Astrocyte of the cerebellum (primary cell): Measurements from ENCODE around the gene PARVB.
A peak's percentile ranks its signal among the peaks of the same experiment; 100 is the strongest.
"Not testable (repeated sequence)": the region's sequence is repeated elsewhere in the genome, so short reads cannot be mapped to it uniquely, and the experiment has no call there.

ENCODE experiments used
- DNase-seq: peaks from one replicate; pipeline ENCODE4 v3.0.0-alpha.2; 2011; ENCODE audit warnings: low read depth
- H3K4me3 ChIP-seq: 2 replicates; pipeline ENCODE4 v1.5.1; 2011; ENCODE audit warnings: mild to moderate bottlenecking, low read depth, low read length, moderate library complexity
- CTCF ChIP-seq: IDR thresholded peaks from 2 replicates; pipeline ENCODE4 v1.5.1; 2012; ENCODE audit warnings: low read length, low read depth, moderate library complexity, mild to moderate bottlenecking; ENCODE audit errors: missing control alignments
- in situ Hi-C: cut with HindIII; loops from 2 replicates; pipeline ENCODE4 v1.10.0; 2017; ENCODE audit warnings: low sequenced_read_pairs

Gene PARVB

GRCh38 chr22:44055805-44056204 is 31.7 kb downstream of the PARVB start:
- H3K4me3 ChIP-seq, result no peak overlapping the region
- TF ChIP-seq CTCF, result no peak
- in situ Hi-C loops, result no loop called here
- DNase-seq, result no peak

- in situ Hi-C loops, H3K4me3 ChIP-seq, DNase-seq: not testable (repeated sequence)
These were observed 32.5 kb downstream of the PARVB start for GRCh38 chr22:44056649-44057048.

DNA sequence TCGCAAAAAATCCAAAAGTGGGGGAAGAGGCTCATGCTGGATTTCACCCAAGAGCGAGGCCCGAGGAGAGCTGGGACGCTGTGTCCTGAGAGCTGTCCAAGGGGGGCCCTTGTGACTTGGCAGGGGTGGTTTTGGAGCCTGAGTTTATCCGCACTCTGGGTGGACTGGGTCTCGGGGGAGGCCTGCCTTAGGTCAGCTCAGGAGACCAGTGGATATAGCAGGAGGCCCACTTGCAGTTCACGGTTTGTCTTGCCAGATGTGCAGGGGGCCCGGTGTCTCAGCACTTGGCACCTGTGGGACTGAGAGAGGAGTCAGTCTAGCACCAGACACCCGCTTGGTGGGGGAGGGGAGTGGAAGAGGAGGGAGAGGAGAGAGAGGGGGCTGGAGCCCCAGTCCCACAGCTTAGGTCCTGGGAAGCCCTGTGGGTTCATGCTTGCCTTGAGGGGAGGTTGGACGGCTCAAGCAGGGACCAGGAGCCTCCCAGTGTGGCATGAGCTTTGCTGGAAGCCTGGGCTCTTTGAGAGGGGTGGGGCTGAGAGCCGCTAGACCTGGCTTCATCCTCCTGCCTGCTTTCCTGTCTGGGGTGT is 33.4 kb downstream of the PARVB start:
- in situ Hi-C loops, result no loop called here
- no peak overlapping the region for H3K4me3 ChIP-seq
- DNase-seq, result no peak
- no peak for TF ChIP-seq CTCF

DNA sequence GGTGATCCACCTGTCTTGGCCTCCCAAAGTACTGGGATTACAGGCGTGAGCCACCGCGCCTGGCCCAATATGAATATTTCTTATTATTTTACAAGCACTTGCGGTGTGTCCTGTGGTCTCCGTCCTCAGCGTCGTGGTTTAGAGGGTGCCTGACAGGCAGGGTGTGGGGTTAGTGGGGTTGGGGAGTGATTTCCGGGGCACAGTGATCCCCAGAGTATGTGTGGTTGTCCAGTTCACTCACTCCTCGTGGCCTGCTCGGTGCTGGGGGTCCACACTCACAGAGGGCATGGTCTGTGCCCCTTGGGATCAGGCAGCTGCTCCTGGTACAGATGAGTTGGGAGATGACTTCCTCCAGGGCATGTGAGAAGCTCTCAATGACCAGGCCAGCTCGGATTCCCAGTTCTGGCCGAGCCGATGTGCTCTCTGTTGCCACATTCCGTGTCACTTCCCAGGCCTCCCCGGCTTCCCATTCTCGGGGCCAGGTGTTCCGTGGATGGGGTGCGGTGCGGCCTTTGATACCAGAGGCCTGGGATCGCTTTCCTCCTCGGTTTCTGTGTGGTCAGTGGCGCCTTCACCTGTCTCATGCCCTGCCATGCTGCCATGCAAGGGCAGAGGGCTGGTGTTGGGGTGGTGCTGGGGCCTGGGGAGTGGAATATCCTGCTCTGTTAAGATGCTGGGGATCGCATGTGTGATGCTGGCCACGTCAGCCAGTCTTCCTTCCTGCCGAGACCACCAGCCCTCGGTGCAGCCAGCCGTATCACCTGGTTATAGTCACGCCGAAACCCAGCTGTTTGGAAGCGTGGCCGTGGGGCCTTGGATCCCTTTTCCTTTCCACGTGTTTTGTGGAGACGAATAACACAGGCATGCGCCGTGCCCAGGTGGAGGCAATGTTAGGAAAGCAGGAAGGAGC is 39.6 kb downstream of the PARVB start:
- H3K4me3 ChIP-seq, result no peak overlapping the region
- in situ Hi-C loops, result no loop called here
- no peak for DNase-seq
- no peak for TF ChIP-seq CTCF

DNA sequence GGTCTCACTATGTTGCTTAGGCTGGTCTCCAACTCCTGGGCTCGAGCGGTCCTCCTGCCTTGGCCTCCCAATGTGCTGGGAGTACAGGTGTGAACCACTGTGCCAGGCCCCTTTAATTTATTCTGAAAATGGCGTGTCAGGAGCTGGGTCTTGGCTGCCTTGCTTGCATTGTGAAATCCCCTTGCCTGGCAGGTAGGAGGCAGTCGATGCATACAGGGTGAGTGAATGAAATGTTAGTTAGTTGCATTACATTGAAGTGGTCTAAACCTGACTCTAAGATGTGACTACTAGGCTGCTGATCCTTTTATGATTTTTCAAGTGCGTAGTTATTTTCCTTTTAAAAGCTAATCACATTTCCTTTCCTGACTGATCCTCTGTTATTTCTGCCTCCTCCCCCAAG is 42.9 kb downstream of the PARVB start:
- TF ChIP-seq CTCF, result peak; percentile 8
- in situ Hi-C loops, result no loop called here
- no peak for DNase-seq
- H3K4me3 ChIP-seq, result no peak overlapping the region

DNA sequence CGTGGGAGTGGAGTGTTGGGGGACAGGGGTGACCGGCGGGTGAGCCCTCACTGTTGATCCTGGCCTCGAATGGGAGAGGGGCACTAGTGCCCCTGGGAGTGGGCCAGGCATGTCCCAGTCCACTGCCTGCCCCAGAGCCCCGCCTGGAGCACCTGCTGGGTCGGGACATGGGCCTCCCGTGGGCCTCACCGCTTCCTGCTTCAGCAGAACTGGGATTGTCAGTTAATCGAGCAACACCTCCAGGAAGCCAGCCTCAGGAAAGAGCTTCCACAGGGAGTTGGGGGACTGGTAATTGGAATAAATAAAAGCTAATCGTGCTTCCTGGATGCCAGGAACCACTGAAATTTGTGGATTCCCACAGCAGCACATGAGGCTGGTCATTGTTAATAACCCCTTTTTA is 43.8 kb downstream of the PARVB start:
- in situ Hi-C loops, result no loop called here
- no peak overlapping the region for H3K4me3 ChIP-seq
- DNase-seq, result no peak
- TF ChIP-seq CTCF, result no peak
